Calu3 (cell line): ENCODE data around the gene ACSL1. TPM values are rescaled to one million over a fixed set of nuclear protein-coding genes. Genes with fewer than 3 reads are reported as not detected.
A peak's percentile ranks its signal among the peaks of the same experiment; 100 is the strongest.

Source experiments
- BruUV-seq: library from RNA; stranded (reverse); fragments of 400-500 nt; replicated peaks from 2 replicates; lab custom pipeline; 2021; lab: Mats Ljungman, UMichigan
- CTCF ChIA-PET: fragments of 300-600 bp; sonication (Branson Sonifier 250); formaldehyde crosslinking; loops from one replicate; lab custom pipeline; 2022; ENCODE audit warnings: antibody characterized with exemption; lab: Charles Lee
- DNase-seq: peaks from one replicate; pipeline ENCODE4 v3.0.0; 2022
- H3K27ac Mint-ChIP-seq: one replicate; pipeline ENCODE4 v1.8.0; 2022; ENCODE audit warnings: mixed read lengths; ENCODE audit not compliant: unreplicated experiment
- H3K27me3 Mint-ChIP-seq: one replicate; pipeline ENCODE4 v1.8.0; 2022; ENCODE audit warnings: mixed read lengths; ENCODE audit not compliant: unreplicated experiment
- H3K36me3 Mint-ChIP-seq: one replicate; pipeline ENCODE4 v1.8.0; 2022; ENCODE audit warnings: mild to moderate bottlenecking, moderate library complexity, mixed read lengths; ENCODE audit not compliant: insufficient read depth, unreplicated experiment
- H3K4me1 Mint-ChIP-seq: one replicate; pipeline ENCODE4 v1.8.0; 2022; ENCODE audit warnings: mild to moderate bottlenecking, low read depth, mixed read lengths; ENCODE audit not compliant: unreplicated experiment
- H3K4me3 Mint-ChIP-seq: one replicate; pipeline ENCODE4 v1.8.0; 2022; ENCODE audit warnings: mild to moderate bottlenecking, low read depth, moderate library complexity, mixed read lengths; ENCODE audit not compliant: unreplicated experiment
- H3K9me3 Mint-ChIP-seq: one replicate; pipeline ENCODE4 v1.8.0; 2022; ENCODE audit warnings: low read depth, mixed read lengths; ENCODE audit not compliant: unreplicated experiment
- intact Hi-C: fragments of 100-400 bp; cut with micrococcal nuclease; formaldehyde crosslinking; loops from one replicate; pipeline ENCODE4 v1.10.0; 2022; ENCODE audit not compliant: unreplicated experiment
- total RNA-seq: library from RNA; stranded (reverse); gene quantifications from 2 replicates; pipeline ENCODE4 v1.2.3, GENCODE V29; 2022
- TF ChIP-seq, protein P1 (sequence below): fragments of 200-600 bp; IDR thresholded peaks from one replicate; pipeline ENCODE4 v1.8.0; 2022; ENCODE audit warnings: antibody characterized with exemption; ENCODE audit not compliant: unreplicated experiment

Gene ACSL1
- total RNA-seq, 1 experiment from 2014 or later: 31.9 TPM

DNA sequence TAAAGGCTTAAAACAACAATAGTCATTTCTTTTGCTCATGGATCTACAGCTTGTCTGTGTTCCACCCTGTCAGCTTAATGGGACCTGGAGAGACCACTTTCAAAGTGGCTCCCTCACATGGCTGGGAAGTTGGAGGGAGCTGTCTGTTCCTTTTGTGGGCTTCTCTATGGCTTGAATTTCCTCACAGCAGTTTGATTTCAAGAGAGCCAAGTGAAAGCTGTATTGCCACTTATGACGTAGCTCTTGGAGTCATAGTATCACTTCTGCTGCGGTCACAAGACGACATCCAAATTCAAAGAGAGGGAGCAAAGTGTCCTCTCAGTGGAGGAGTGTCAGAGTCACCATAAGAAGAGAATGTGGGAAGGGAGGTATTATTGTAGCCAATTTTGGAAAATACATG, 22.7 kb upstream of the ACSL1 start:
- no peak overlapping the region for H3K4me3 Mint-ChIP-seq
- H3K4me1 Mint-ChIP-seq: peaks cover 26% of the 10 kb centered on the region
- H3K36me3 Mint-ChIP-seq: no peaks in the 10 kb centered on the region
- CTCF ChIA-PET: interaction anchor here (0.6 kb wide), 1 partner anchor 82 kb away, joined by 7 read pairs; no protein-coding TSS in a partner anchor
- TF ChIP-seq, protein P1, sequence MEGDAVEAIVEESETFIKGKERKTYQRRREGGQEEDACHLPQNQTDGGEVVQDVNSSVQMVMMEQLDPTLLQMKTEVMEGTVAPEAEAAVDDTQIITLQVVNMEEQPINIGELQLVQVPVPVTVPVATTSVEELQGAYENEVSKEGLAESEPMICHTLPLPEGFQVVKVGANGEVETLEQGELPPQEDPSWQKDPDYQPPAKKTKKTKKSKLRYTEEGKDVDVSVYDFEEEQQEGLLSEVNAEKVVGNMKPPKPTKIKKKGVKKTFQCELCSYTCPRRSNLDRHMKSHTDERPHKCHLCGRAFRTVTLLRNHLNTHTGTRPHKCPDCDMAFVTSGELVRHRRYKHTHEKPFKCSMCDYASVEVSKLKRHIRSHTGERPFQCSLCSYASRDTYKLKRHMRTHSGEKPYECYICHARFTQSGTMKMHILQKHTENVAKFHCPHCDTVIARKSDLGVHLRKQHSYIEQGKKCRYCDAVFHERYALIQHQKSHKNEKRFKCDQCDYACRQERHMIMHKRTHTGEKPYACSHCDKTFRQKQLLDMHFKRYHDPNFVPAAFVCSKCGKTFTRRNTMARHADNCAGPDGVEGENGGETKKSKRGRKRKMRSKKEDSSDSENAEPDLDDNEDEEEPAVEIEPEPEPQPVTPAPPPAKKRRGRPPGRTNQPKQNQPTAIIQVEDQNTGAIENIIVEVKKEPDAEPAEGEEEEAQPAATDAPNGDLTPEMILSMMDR: no peak
- no peak overlapping the region for H3K27ac Mint-ChIP-seq
- no TSS peak for BruUV-seq
- H3K27me3 Mint-ChIP-seq: no peaks in the 10 kb centered on the region
- intact Hi-C loops: no loop called here
- no peaks in the 10 kb centered on the region for H3K9me3 Mint-ChIP-seq
- DNase-seq: no peak

DNA sequence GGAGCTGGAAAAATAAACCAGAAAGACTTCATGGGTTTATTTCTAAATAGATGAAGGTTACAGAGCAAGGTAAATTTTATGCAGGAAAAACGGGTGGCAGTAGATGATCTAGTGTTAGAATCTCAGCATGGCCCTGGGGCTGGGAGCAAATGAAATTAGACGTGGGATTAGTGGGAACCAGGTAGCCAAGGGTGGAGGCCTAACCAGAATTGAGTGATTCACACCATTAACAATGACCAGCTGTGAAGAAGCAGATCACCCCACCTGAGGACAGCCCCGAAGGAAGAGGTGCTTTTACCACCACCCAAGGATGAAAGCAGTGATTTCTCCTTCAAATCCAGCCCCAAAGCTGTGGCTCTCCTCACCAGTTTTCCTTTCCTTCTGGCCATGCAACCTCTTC, 20.8 kb upstream of the ACSL1 start:
- Mint-ChIP-seq H3K4me1 (peaks cover 27% of the 10 kb centered on the region), H3K27ac (no peak overlapping the region), H3K4me3 (no peak overlapping the region), H3K36me3 (no peaks in the 10 kb centered on the region), H3K27me3 (no peaks in the 10 kb centered on the region), H3K9me3 (no peaks in the 10 kb centered on the region)
- no peak for DNase-seq
- CTCF ChIA-PET: no interaction called here
- no TSS peak for BruUV-seq
- TF ChIP-seq, protein P1: no peak
- intact Hi-C loops: no loop called here

GRCh38 chr4:184845367-184846021, 19.7 kb upstream of the ACSL1 start:
- CTCF ChIA-PET: interaction anchor here (0.7 to 1.3 kb wide), 6 partner anchors 9 to 250 kb away, joined by 3 to 4 read pairs (median 4); no protein-coding TSS in a partner anchor
- Mint-ChIP-seq H3K27me3 (no peaks in the 10 kb centered on the region), H3K4me3 (no peak overlapping the region), H3K9me3 (peaks cover 3% of the 10 kb centered on the region), H3K4me1 (peaks cover 27% of the 10 kb centered on the region), H3K36me3 (no peaks in the 10 kb centered on the region), H3K27ac (peak overlapping the region; percentile 60)
- intact Hi-C loops: no loop called here
- no TSS peak for BruUV-seq
- TF ChIP-seq, protein P1: no peak
- peak; percentile 41 for DNase-seq

DNA sequence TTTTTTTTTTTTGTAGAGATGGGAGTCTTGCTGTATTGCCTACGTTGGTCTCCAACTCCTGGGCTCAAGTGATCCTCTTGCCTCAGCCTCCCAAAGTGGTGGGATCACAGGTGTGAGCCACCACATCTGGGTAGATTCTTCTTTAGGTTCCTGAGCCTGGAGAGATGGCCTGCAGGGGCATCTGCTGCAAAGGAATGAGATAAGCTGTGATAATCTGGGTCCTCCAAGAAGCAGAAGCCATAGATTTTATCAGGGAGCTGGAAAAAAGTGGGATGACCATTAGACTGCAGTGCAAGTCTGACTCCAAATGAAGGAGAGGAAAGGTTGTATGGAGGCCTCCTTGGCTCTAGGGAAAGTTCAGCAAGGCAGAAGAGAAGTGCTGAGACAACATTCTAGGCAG, 19.0 kb upstream of the ACSL1 start:
- H3K4me3 Mint-ChIP-seq: no peak overlapping the region
- no peak for DNase-seq
- intact Hi-C loops: no loop called here
- no TSS peak for BruUV-seq
- peaks cover 3% of the 10 kb centered on the region for H3K9me3 Mint-ChIP-seq
- CTCF ChIA-PET: interaction anchor here (1.0 to 1.3 kb wide), 3 partner anchors 8 to 99 kb away, joined by 4 read pairs; no protein-coding TSS in a partner anchor
- H3K4me1 Mint-ChIP-seq: peaks cover 27% of the 10 kb centered on the region
- no peaks in the 10 kb centered on the region for H3K36me3 Mint-ChIP-seq
- H3K27ac Mint-ChIP-seq: peak overlapping the region; percentile 60
- TF ChIP-seq, protein P1: no peak
- no peaks in the 10 kb centered on the region for H3K27me3 Mint-ChIP-seq
